IPS-18a (cell line): ENCODE data around the gene KREMEN1.

Experiments used
- H3K27ac ChIP-seq: one replicate; pipeline ENCODE4 v1.5.1; 2013; ENCODE audit warnings: low read length
- H3K27me3 ChIP-seq: one replicate; pipeline ENCODE4 v1.6.1; 2013; ENCODE audit warnings: mild to moderate bottlenecking, low read length; ENCODE audit not compliant: control insufficient read depth, insufficient read depth
- H3K36me3 ChIP-seq: one replicate; pipeline ENCODE4 v1.6.1; 2013; ENCODE audit warnings: low read depth, low read length; ENCODE audit not compliant: control insufficient read depth
- H3K4me1 ChIP-seq: one replicate; pipeline ENCODE4 v1.6.1; 2013; ENCODE audit warnings: low read depth, low read length; ENCODE audit not compliant: control insufficient read depth
- H3K4me3 ChIP-seq: one replicate; pipeline ENCODE4 v1.5.1; 2013; ENCODE audit warnings: low read length
- H3K9ac ChIP-seq: one replicate; pipeline ENCODE4 v1.6.1; 2013; ENCODE audit warnings: mild to moderate bottlenecking, low read length, moderate library complexity
- H3K9me3 ChIP-seq: one replicate; pipeline ENCODE4 v1.6.1; 2013; ENCODE audit warnings: low read depth, low read length; ENCODE audit not compliant: control insufficient read depth

Gene KREMEN1

GRCh38 chr22:29071261-29072045, 1.4 kb upstream of the KREMEN1 start:
- Histone ChIP-seq H3K4me3 (peak overlapping the region; percentile 55), H3K36me3 (no peaks in the 10 kb centered on the region), H3K4me1 (peaks cover 10% of the 10 kb centered on the region), H3K27ac (no peak overlapping the region), H3K9me3 (no peaks in the 10 kb centered on the region), H3K27me3 (peaks cover 62% of the 10 kb centered on the region), H3K9ac (no peak overlapping the region)

- peaks cover 10% of the 10 kb centered on the region for H3K4me1 ChIP-seq
- no peak overlapping the region for H3K27ac ChIP-seq
- H3K36me3 ChIP-seq: no peaks in the 10 kb centered on the region
- H3K27me3 ChIP-seq: peaks cover 62% of the 10 kb centered on the region
- peak overlapping the region; percentile 55 for H3K4me3 ChIP-seq
- no peaks in the 10 kb centered on the region for H3K9me3 ChIP-seq
- H3K9ac ChIP-seq: no peak overlapping the region
These were observed 449 bp upstream of the KREMEN1 start for GRCh38 chr22:29072193-29072978.

- peak overlapping the region; percentile 60 for H3K4me3 ChIP-seq
- H3K4me1 ChIP-seq: peaks cover 10% of the 10 kb centered on the region
- H3K9ac ChIP-seq: no peak overlapping the region
- no peaks in the 10 kb centered on the region for H3K9me3 ChIP-seq
- no peaks in the 10 kb centered on the region for H3K36me3 ChIP-seq
- no peak overlapping the region for H3K27ac ChIP-seq
- peaks cover 62% of the 10 kb centered on the region for H3K27me3 ChIP-seq
These were observed 912 bp downstream of the KREMEN1 start for GRCh38 chr22:29073618-29074275.

- Histone ChIP-seq H3K36me3 (no peaks in the 10 kb centered on the region), H3K4me3 (peak overlapping the region; percentile 60), H3K27me3 (peaks cover 58% of the 10 kb centered on the region), H3K9me3 (no peaks in the 10 kb centered on the region), H3K9ac (no peak overlapping the region), H3K4me1 (peaks cover 10% of the 10 kb centered on the region), H3K27ac (no peak overlapping the region)
These were observed 1.5 kb downstream of the KREMEN1 start for GRCh38 chr22:29074276-29074772.

- no peak overlapping the region for H3K27ac ChIP-seq
- no peaks in the 10 kb centered on the region for H3K36me3 ChIP-seq
- H3K4me3 ChIP-seq: no peak overlapping the region
- no peaks in the 10 kb centered on the region for H3K4me1 ChIP-seq
- H3K9me3 ChIP-seq: no peaks in the 10 kb centered on the region
- H3K27me3 ChIP-seq: peaks cover 27% of the 10 kb centered on the region
- H3K9ac ChIP-seq: no peak overlapping the region
These were observed 5.4 kb downstream of the KREMEN1 start for GRCh38 chr22:29078036-29078868.

- no peaks in the 10 kb centered on the region for H3K36me3 ChIP-seq
- H3K4me3 ChIP-seq: no peak overlapping the region
- H3K9ac ChIP-seq: no peak overlapping the region
- peaks cover under 1% of the 10 kb centered on the region for H3K4me1 ChIP-seq
- no peak overlapping the region for H3K27ac ChIP-seq
- H3K27me3 ChIP-seq: peaks cover 21% of the 10 kb centered on the region
- H3K9me3 ChIP-seq: no peaks in the 10 kb centered on the region
These were observed 6.0 kb downstream of the KREMEN1 start for GRCh38 chr22:29078869-29079207.

- Histone ChIP-seq H3K27ac (no peak overlapping the region), H3K9ac (no peak overlapping the region), H3K4me3 (no peak overlapping the region)
These were observed 6.5 kb downstream of the KREMEN1 start for GRCh38 chr22:29079218-29079901.

GRCh38 chr22:29080106-29080975, 7.5 kb downstream of the KREMEN1 start:
- Histone ChIP-seq H3K4me1 (peaks cover 8% of the 10 kb centered on the region), H3K4me3 (no peak overlapping the region), H3K9me3 (no peaks in the 10 kb centered on the region), H3K27me3 (peaks cover 6% of the 10 kb centered on the region), H3K36me3 (no peaks in the 10 kb centered on the region), H3K9ac (no peak overlapping the region), H3K27ac (no peak overlapping the region)

More at GRCh38 chr22:29079218-29079901, 6.5 kb downstream of the KREMEN1 start:
- Histone ChIP-seq H3K36me3 (no peaks in the 10 kb centered on the region), H3K27me3 (peaks cover 16% of the 10 kb centered on the region), H3K9me3 (no peaks in the 10 kb centered on the region), H3K4me1 (peaks cover 6% of the 10 kb centered on the region)

GRCh38 chr22:29081517-29082236, 8.8 kb downstream of the KREMEN1 start:
- H3K4me3 ChIP-seq: no peak overlapping the region
- H3K9me3 ChIP-seq: no peaks in the 10 kb centered on the region
- H3K4me1 ChIP-seq: peaks cover 8% of the 10 kb centered on the region
- no peaks in the 10 kb centered on the region for H3K36me3 ChIP-seq
- no peak overlapping the region for H3K27ac ChIP-seq
- H3K9ac ChIP-seq: no peak overlapping the region
- no peaks in the 10 kb centered on the region for H3K27me3 ChIP-seq
